NCI-H2171 (cell line): ENCODE measurements around the gene POLR1A.

Experiments used
- DNase-seq: peaks from one replicate; lab custom pipeline; 2025; lab: John Stamatoyannopoulos, UW

Gene POLR1A

DNA sequence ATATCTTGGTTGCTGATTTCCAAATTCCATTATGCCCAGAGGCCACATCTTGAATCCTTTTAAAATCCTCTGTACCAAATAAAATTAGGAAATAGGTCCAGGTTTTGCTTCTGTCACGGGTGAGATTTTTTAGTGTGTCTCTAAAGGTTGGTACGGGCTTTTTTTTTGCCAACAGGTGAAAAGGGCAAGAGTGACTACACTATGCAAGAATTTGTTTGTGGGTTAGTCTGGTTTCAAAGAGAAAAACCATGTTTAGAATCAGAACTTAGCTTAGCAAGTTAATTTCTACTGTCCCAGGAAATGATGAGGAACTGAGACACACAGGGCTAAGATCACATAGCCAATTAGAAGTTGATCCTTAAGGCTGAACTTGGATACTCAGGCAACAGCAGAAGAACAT lies 41.7 kb downstream of the POLR1A start:
- no peak for DNase-seq

- no peak for DNase-seq
These were observed 43.6 kb downstream of the POLR1A start for GRCh38 chr2:86062043-86062442.

GRCh38 chr2:86056590-86057331 lies 48.9 kb downstream of the POLR1A start:
- no peak for DNase-seq

DNA sequence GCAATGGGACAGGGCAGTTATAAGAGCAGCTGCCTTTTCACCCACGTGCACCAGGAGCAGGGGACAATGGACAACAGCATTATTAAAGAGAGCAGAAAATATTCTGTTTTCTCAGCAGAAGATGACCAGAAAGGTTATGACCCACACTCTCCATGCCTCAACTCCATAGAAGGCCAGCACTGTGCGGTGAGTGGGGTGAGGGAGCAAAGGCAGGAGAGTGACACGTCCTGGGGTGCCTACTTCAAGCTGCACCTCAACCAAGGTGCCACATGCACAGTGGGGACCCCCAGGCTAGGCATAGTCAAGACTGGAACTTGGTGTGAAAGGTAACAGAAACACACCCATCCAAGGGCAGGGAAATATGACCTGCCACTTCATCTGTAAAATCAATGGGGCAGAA lies 50.4 kb downstream of the POLR1A start:
- no peak for DNase-seq

DNA sequence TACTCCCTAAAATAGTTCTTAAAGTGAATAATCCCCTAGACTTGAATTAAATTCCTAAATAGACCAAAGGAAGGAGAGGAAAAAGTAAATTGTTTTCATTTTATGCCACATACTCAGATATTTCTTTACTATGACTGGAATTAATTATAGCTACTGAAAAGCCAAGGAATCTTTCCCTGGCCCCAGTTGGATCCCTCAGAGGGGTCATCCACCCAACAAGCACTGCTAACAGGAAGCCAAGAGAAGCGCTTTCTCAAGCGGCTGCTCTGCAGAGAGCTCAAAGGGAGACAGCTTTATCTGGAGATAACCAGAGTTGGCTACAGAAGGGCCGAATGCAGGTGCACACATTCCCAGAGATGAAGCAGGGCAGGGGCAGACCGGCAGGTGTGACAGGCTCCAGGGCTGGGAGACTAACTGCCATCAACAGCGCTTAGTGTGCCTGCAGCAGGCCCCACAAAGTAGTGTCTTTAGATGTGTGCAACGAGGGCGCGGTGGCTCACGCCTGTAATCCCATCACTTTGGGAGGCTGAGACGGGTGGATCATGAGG lies 51.1 kb downstream of the POLR1A start:
- no peak for DNase-seq

- no peak for DNase-seq
These were observed 52.5 kb downstream of the POLR1A start for GRCh38 chr2:86053166-86053565.

DNA sequence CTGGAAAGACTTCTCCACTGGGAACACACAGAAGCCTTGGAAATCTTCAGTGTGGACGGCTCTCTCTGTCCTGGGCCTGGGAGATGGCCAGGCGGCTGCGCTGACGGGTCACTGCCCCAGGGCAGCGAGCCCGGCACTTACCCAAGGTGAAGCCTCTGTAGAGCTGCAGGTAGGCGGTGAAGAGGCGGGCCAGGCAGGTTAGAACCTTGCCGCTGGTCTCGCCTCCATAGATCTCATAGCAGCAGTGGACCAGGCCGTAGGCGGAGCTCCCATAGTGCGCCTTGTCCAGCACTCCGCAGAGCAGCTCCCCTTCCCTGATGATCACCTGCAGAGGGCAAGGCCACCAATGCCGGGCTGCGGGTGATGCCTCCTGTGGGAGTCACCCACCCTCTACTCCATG lies 53.0 kb downstream of the POLR1A start:
- DNase-seq, result no peak

- no peak for DNase-seq
These were observed 53.4 kb downstream of the POLR1A start for GRCh38 chr2:86052265-86052664.

GRCh38 chr2:86050301-86050700 lies 55.4 kb downstream of the POLR1A start:
- no peak for DNase-seq

- DNase-seq, result no peak
These were observed 56.2 kb downstream of the POLR1A start for GRCh38 chr2:86049529-86049928.

DNA sequence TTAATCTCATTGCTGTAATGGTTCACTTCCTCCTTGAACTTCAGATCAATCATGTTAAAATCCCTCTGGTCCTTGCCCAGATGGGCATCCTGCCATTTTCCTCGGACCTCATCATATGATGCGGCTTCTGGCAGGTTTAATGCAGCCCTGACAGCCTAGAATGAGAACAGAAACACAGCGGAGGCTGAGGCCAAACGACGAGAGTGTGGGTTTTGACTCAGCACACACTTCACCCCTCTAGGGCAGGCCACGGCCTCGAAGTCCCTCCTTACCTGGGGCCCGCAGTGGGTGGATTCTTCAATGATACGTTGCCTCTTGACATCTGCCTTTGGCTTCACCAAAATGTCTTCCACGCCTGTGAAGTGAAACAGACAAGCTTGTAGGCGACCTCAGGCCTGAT lies 56.8 kb downstream of the POLR1A start:
- no peak for DNase-seq

DNA sequence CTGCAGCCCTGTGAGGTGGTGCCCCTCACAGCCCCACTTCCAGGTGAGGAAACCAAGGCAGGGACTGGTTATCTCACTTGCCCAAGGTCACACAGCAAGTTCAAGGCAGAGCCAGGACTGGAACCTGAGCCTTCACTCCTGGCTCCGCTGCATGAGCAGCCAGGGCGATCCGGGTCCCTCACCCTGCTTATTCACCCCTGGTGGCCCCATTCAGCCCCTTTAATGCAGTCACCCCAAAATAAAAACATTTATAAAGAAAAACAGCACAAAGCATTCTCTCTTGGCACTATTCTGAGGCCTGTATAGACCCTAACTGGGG lies 57.3 kb downstream of the POLR1A start:
- no peak for DNase-seq

GRCh38 chr2:86047575-86048382 lies 57.9 kb downstream of the POLR1A start:
- DNase-seq, result no peak

GRCh38 chr2:86045541-86045940 lies 60.1 kb downstream of the POLR1A start:
- no peak for DNase-seq

- DNase-seq, result no peak
These were observed 61.1 kb downstream of the POLR1A start for GRCh38 chr2:86044614-86045013.

GRCh38 chr2:86044045-86044444 lies 61.6 kb downstream of the POLR1A start:
- no peak for DNase-seq

DNA sequence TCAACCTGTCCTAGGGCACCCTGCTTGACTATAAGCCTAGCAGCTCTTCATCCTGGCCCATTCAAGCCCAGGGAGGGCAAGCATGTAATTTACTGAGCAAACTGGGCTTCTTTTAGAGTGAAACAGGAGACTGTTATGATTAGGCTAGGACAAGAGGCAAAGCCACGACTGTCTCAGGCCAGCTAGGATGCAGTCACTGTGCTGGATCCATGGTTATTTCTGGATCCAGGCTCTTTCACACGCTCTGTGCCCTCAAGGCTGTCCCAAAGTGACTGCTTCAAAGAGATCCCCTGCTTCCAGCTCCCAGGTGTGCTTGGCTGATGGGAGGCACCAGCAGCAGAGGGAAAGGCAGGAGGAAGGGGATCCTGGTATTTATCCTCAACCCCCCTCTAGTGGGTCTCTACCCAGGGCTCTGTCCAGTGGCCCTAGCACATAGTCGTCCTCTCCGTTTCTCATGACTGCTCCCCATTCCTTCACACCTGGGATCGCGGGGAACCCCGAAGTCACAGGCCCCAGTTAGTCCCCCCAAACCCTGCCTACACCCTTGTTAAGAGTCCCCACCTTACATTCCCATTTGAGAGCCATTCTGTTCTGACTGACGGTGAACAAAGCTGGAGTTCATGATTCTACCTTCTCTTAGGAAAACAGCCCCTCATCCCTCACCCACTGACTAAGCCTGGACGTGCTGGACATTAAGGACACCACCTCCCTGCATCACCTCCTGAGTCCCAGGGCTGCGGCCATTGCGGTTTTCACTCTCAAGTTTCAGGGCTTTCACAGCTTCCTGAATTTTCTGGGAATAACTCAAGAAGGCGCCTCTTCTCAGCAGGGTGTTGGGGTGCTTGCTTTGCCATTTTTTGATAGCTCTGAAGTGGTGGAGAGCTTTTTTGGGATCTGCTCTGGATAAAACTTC lies 63.2 kb downstream of the POLR1A start:
- no peak for DNase-seq

- DNase-seq, result no peak
These were observed 65.6 kb downstream of the POLR1A start for GRCh38 chr2:86039963-86040655.

DNA sequence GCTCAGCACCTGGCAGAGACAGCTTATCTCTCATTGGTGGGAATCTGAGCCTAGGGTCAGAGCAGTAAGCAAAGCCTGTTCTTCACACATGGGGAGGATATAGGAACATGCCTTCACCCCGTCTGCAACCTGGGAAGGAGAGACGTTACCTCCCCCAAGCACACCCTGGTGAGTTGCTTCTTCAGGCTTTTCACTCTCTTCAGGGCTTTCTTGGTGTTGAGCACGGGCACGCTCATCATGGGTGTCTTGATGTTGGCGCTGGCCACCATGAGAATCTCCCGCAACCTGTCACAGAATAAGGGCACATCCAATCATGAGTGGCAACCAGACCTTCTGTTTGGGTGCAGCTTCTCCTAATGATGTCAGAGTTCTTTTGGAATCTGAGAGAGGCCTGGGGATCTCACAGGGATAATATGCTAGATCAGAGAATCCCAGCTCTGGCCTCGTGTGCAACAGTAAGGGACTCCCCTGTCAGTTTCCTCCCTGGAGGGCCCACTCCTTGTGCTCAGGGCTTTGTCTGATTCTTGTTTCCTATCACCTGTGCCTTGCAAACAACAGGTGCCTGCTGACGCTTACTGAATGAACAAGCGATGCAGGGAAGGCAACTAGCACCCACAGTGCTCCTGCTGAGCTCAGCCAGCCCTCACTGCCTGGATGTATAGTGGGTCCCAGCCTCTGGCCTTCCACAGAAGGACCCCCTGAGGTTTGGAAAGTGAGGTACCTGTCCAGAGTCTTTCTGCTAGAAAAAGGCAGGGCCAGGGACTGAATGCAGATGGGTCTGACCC lies 66.3 kb downstream of the POLR1A start:
- DNase-seq, result no peak

- DNase-seq, result no peak
These were observed 67.2 kb downstream of the POLR1A start for GRCh38 chr2:86038291-86039081.
